Measurements from ENCODE around the gene TAF6. TPM values are rescaled to one million over a fixed set of nuclear protein-coding genes. Genes with fewer than 3 reads are reported as not detected.

The TAF6 gene
- total and polyA plus RNA-seq, 9 of the 15 experiments (the other 6 are each of a cell fraction or from before 2014, with no cell fraction given) = 0.78 to 78.7 (median 21.3) TPM

GRCh38 chr7:100158229-100159098, 39.3 kb upstream of the TAF6 start, which contains the start of gene TRAPPC14 (continued):
- TF ChIP-seq SIRT6 (IDR thresholded peaks at IDR 0.05; ENCODE audit: low read depth, low read length) (no peak), KHSRP (IDR thresholded peaks at IDR 0.05) (no peak), ZNF785 (CRISPR knock-in tag; IDR thresholded peaks at IDR 0.05) (no peak), RBFOX2 (IDR thresholded peaks at IDR 0.05; ENCODE audit: low read depth, low read length) (peak; percentile 94), TRIM24 (IDR thresholded peaks at IDR 0.05) (peak in 1 of 2 experiments; percentile 36; a peak in 1 of 4 replicates), ZNF146 (CRISPR knock-in tag; IDR thresholded peaks at IDR 0.05; ENCODE audit: unreplicated experiment) (no peak), HCFC1 (IDR thresholded peaks at IDR 0.05; ENCODE audit: low read depth, low read length) (peak; percentile 66), ZFPM2 (CRISPR knock-in tag; IDR thresholded peaks at IDR 0.05) (0 out of 2 replicates have a peak, but pooled peaks have one; percentile 90), E2F8 (IDR thresholded peaks at IDR 0.05; ENCODE audit: low read depth, partially characterized antibody) (peak; percentile 80), ZNF277 (CRISPR knock-in tag; IDR thresholded peaks at IDR 0.05; ENCODE audit: borderline replicate concordance) (no peak), RNF219 (CRISPR knock-in tag; IDR thresholded peaks at IDR 0.05) (no peak), SMC3 (conservative IDR thresholded peaks at IDR 0.05; ENCODE audit: insufficient read depth, low read depth, low read length) (no peak), RAD21 (CRISPR knock-in tag; conservative IDR thresholded peaks at IDR 0.05 in 1 of 2, IDR thresholded peaks at IDR 0.05 in 1 of 2) (peak in 1 of 2 experiments; percentile 8; a peak in 1 of 4 replicates), MAFK (IDR thresholded peaks at IDR 0.05; ENCODE audit: low read length) (no peak), FOXK2 (conservative IDR thresholded peaks at IDR 0.05 in 1 of 2, IDR thresholded peaks at IDR 0.05 in 1 of 2; ENCODE audit: low read depth in 2 of 2) (peak in 1 of 2 experiments; percentile 43; a peak in 3 of 4 replicates), ZNF592 (IDR thresholded peaks at IDR 0.05) (0 out of 2 replicates have a peak, but pooled peaks have one; percentile 35)

Measured in K562 (cell line).